WTC11 (cell line): ENCODE results near the gene SYPL2. TPM values are rescaled to one million over a fixed set of nuclear protein-coding genes. Genes with fewer than 3 reads are reported as not detected.

Experiments
- ATAC-seq: fragments of 200-7000 bp; cut with Tn5 transposase; 2 replicates; pipeline ENCODE4 v1.10.0; 2021; ENCODE audit warnings: mild to moderate bottlenecking, moderate library complexity
- CTCF ChIA-PET: fragments of 300-600 bp; sonication (Branson Sonifier 250); formaldehyde crosslinking; loops from one replicate; lab custom pipeline; 2021; ENCODE audit warnings: antibody characterized with exemption; lab: Charles Lee
- POLR2A ChIA-PET: fragments of 350-600 bp; sonication (Branson Sonifier 250); formaldehyde crosslinking; loops from one replicate; lab custom pipeline; 2021; ENCODE audit warnings: antibody characterized with exemption; lab: Charles Lee
- DNase-seq: peaks from one replicate; pipeline ENCODE4 v3.0.0; 2021; ENCODE audit warnings: low spot score
- H3K27ac Mint-ChIP-seq: 2 replicates; pipeline ENCODE4 v1.8.0; 2021; ENCODE audit warnings: mixed read lengths
- H3K27me3 Mint-ChIP-seq: 2 replicates; pipeline ENCODE4 v1.8.0; 2021; ENCODE audit warnings: low read depth, mild to moderate bottlenecking, moderate library complexity, mixed read lengths
- H3K36me3 Mint-ChIP-seq: 2 replicates; pipeline ENCODE4 v1.8.0; 2021; ENCODE audit warnings: mixed read lengths
- H3K4me1 Mint-ChIP-seq: 2 replicates; pipeline ENCODE4 v1.8.0; 2022; ENCODE audit warnings: mixed read lengths
- H3K4me3 Mint-ChIP-seq: 2 replicates; pipeline ENCODE4 v1.8.0; 2021; ENCODE audit warnings: mild to moderate bottlenecking, moderate library complexity, mixed read lengths
- H3K9me3 Mint-ChIP-seq: 2 replicates; pipeline ENCODE4 v1.8.0; 2021; ENCODE audit warnings: mixed read lengths
- ATF1 ChIP-seq: sonication (generic); formaldehyde crosslinking; IDR thresholded peaks from 2 replicates; pipeline ENCODE4 v1.8.1; 2023; ENCODE audit warnings: mild to moderate bottlenecking, moderate library complexity, missing genetic modification reagents
- CBFB ChIP-seq: sonication (generic); formaldehyde crosslinking; IDR thresholded peaks from 2 replicates; pipeline ENCODE4 v1.8.1; 2022; ENCODE audit warnings: mild to moderate bottlenecking, low read depth, missing genetic modification reagents
- E2F4 ChIP-seq: sonication (generic); formaldehyde crosslinking; IDR thresholded peaks from 2 replicates; pipeline ENCODE4 v1.8.1; 2022; ENCODE audit warnings: low read depth, mild to moderate bottlenecking, moderate library complexity, missing genetic modification reagents, borderline replicate concordance
- ETV6 ChIP-seq: sonication (generic); formaldehyde crosslinking; IDR thresholded peaks from 2 replicates; pipeline ENCODE4 v1.8.1; 2022; ENCODE audit warnings: mild to moderate bottlenecking, missing genetic modification reagents
- FOXK1 ChIP-seq: sonication (generic); formaldehyde crosslinking; IDR thresholded peaks from 2 replicates; pipeline ENCODE4 v1.8.0; 2022; ENCODE audit warnings: mild to moderate bottlenecking, moderate library complexity, missing genetic modification reagents
- JAZF1 ChIP-seq: fragments of 250-450 bp; sonication (Bioruptor Pico); IDR thresholded peaks from 2 replicates; pipeline ENCODE4 v1.9.0; 2021; ENCODE audit warnings: moderate library complexity, mild to moderate bottlenecking, inconsistent platforms
- PRDM15 ChIP-seq: sonication (generic); formaldehyde crosslinking; IDR thresholded peaks from 2 replicates; pipeline ENCODE4 v1.8.0; 2022; ENCODE audit warnings: missing genetic modification reagents
- RELA ChIP-seq: sonication (generic); formaldehyde crosslinking; IDR thresholded peaks from 2 replicates; pipeline ENCODE4 v1.8.1; 2022; ENCODE audit warnings: missing genetic modification reagents, mild to moderate bottlenecking, borderline replicate concordance
- SP1 ChIP-seq: sonication (generic); formaldehyde crosslinking; conservative IDR thresholded peaks from 2 replicates; pipeline ENCODE4 v1.8.1; 2022; ENCODE audit warnings: missing genetic modification reagents
- TEAD1 ChIP-seq: sonication (generic); formaldehyde crosslinking; IDR thresholded peaks from 2 replicates; pipeline ENCODE4 v1.8.0; 2022; ENCODE audit warnings: mild to moderate bottlenecking, missing genetic modification reagents
- USF1 ChIP-seq: sonication (generic); formaldehyde crosslinking; IDR thresholded peaks from 2 replicates; pipeline ENCODE4 v1.8.0; 2022; ENCODE audit warnings: mild to moderate bottlenecking, missing genetic modification reagents
- ZNF138 ChIP-seq: sonication (generic); formaldehyde crosslinking; conservative IDR thresholded peaks from 2 replicates; pipeline ENCODE4 v1.8.1; 2022; ENCODE audit warnings: mild to moderate bottlenecking, moderate library complexity, missing genetic modification reagents
- ZNF219 ChIP-seq: sonication (generic); formaldehyde crosslinking; IDR thresholded peaks from 2 replicates; pipeline ENCODE4 v1.8.0; 2023; ENCODE audit warnings: missing genetic modification reagents, mild to moderate bottlenecking, borderline replicate concordance
- ZNF263 ChIP-seq: sonication (generic); formaldehyde crosslinking; IDR thresholded peaks from 2 replicates; pipeline ENCODE4 v1.8.1; 2022; ENCODE audit warnings: low read depth, mild to moderate bottlenecking, moderate library complexity, missing genetic modification reagents
- ZNF671 ChIP-seq: fragments of 250-450 bp; sonication (Bioruptor Pico); IDR thresholded peaks from 2 replicates; pipeline ENCODE4 v1.8.0; 2021; ENCODE audit warnings: mild to moderate bottlenecking
- ZSCAN18 ChIP-seq: fragments of 250-450 bp; sonication (Bioruptor Pico); IDR thresholded peaks from 2 replicates; pipeline ENCODE4 v2.1.2; 2022; ENCODE audit warnings: mild to moderate bottlenecking, moderate library complexity
- total RNA-seq: library from RNA; stranded (reverse); gene quantifications from 3 replicates; pipeline ENCODE4 v1.2.3, GENCODE V29; 2021
- TF ChIP-seq, protein P1 (sequence below): sonication (generic); formaldehyde crosslinking; IDR thresholded peaks from 2 replicates; pipeline ENCODE4 v1.8.0; 2023; ENCODE audit warnings: missing genetic modification reagents, mild to moderate bottlenecking, borderline replicate concordance
- TF ChIP-seq, protein P2 (sequence below): sonication (generic); formaldehyde crosslinking; IDR thresholded peaks from 2 replicates; pipeline ENCODE4 v1.8.0; 2023; ENCODE audit warnings: missing genetic modification reagents
- TF ChIP-seq, protein P3 (sequence below): sonication (generic); formaldehyde crosslinking; IDR thresholded peaks from 2 replicates; pipeline ENCODE4 v1.8.0; 2023; ENCODE audit warnings: mild to moderate bottlenecking, missing genetic modification reagents
- TF ChIP-seq, protein P4 (sequence below): sonication (generic); formaldehyde crosslinking; IDR thresholded peaks from 2 replicates; pipeline ENCODE4 v1.8.1; 2023; ENCODE audit warnings: mild to moderate bottlenecking, moderate library complexity, missing genetic modification reagents

SYPL2 gene
- total RNA-seq, 1 experiment from 2014 or later, result 3.7 TPM

DNA sequence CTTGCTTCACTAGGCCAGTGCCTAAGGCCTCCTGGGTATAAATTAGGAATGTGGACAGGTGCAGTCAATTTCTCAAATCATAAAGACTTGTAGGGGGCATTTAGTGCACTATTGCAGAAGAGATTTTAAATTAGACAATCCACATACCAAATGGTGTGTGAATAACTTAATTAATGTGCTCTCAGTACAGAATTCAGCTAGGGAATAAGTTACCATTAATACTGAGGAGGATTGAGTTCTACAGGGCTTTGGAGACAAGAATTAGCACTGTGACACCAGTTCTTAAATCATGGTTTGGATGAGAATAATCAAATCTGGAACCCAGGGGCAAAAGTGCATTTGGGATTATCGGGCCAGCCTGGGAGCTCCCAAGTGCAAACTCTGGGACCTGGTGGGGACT is 1.7 kb downstream of the SYPL2 start:
- DNase-seq, result no peak
- Mint-ChIP-seq H3K4me1 (peaks cover 25% of the 10 kb centered on the region), H3K27me3 (peaks cover 60% of the 10 kb centered on the region), H3K36me3 (no peaks in the 10 kb centered on the region), H3K9me3 (no peaks in the 10 kb centered on the region), H3K4me3 (peak overlapping the region; percentile 76), H3K27ac (no peak overlapping the region)
- TF ChIP-seq ZNF219 (CRISPR knock-in tag) (no peak), RELA (CRISPR knock-in tag) (no peak), ZNF138 (CRISPR knock-in tag) (no peak), FOXK1 (CRISPR knock-in tag) (no peak), ATF1 (no peak), TEAD1 (CRISPR knock-in tag) (no peak), E2F4 (CRISPR knock-in tag) (no peak), USF1 (CRISPR knock-in tag) (no peak), ZSCAN18 (no peak), CBFB (CRISPR knock-in tag) (no peak), PRDM15 (no peak), ZNF671 (CRISPR knock-in tag) (no peak), SP1 (CRISPR knock-in tag) (no peak), ZNF263 (CRISPR knock-in tag) (no peak), JAZF1 (CRISPR knock-in tag) (no peak), ETV6 (CRISPR knock-in tag) (no peak)
- TF ChIP-seq, protein P1, sequence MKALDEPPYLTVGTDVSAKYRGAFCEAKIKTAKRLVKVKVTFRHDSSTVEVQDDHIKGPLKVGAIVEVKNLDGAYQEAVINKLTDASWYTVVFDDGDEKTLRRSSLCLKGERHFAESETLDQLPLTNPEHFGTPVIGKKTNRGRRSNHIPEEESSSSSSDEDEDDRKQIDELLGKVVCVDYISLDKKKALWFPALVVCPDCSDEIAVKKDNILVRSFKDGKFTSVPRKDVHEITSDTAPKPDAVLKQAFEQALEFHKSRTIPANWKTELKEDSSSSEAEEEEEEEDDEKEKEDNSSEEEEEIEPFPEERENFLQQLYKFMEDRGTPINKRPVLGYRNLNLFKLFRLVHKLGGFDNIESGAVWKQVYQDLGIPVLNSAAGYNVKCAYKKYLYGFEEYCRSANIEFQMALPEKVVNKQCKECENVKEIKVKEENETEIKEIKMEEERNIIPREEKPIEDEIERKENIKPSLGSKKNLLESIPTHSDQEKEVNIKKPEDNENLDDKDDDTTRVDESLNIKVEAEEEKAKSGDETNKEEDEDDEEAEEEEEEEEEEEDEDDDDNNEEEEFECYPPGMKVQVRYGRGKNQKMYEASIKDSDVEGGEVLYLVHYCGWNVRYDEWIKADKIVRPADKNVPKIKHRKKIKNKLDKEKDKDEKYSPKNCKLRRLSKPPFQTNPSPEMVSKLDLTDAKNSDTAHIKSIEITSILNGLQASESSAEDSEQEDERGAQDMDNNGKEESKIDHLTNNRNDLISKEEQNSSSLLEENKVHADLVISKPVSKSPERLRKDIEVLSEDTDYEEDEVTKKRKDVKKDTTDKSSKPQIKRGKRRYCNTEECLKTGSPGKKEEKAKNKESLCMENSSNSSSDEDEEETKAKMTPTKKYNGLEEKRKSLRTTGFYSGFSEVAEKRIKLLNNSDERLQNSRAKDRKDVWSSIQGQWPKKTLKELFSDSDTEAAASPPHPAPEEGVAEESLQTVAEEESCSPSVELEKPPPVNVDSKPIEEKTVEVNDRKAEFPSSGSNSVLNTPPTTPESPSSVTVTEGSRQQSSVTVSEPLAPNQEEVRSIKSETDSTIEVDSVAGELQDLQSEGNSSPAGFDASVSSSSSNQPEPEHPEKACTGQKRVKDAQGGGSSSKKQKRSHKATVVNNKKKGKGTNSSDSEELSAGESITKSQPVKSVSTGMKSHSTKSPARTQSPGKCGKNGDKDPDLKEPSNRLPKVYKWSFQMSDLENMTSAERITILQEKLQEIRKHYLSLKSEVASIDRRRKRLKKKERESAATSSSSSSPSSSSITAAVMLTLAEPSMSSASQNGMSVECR (CRISPR knock-in tag), result no peak
- TF ChIP-seq, protein P2, sequence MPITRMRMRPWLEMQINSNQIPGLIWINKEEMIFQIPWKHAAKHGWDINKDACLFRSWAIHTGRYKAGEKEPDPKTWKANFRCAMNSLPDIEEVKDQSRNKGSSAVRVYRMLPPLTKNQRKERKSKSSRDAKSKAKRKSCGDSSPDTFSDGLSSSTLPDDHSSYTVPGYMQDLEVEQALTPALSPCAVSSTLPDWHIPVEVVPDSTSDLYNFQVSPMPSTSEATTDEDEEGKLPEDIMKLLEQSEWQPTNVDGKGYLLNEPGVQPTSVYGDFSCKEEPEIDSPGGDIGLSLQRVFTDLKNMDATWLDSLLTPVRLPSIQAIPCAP, result no peak
- TF ChIP-seq, protein P3, sequence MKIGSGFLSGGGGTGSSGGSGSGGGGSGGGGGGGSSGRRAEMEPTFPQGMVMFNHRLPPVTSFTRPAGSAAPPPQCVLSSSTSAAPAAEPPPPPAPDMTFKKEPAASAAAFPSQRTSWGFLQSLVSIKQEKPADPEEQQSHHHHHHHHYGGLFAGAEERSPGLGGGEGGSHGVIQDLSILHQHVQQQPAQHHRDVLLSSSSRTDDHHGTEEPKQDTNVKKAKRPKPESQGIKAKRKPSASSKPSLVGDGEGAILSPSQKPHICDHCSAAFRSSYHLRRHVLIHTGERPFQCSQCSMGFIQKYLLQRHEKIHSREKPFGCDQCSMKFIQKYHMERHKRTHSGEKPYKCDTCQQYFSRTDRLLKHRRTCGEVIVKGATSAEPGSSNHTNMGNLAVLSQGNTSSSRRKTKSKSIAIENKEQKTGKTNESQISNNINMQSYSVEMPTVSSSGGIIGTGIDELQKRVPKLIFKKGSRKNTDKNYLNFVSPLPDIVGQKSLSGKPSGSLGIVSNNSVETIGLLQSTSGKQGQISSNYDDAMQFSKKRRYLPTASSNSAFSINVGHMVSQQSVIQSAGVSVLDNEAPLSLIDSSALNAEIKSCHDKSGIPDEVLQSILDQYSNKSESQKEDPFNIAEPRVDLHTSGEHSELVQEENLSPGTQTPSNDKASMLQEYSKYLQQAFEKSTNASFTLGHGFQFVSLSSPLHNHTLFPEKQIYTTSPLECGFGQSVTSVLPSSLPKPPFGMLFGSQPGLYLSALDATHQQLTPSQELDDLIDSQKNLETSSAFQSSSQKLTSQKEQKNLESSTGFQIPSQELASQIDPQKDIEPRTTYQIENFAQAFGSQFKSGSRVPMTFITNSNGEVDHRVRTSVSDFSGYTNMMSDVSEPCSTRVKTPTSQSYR (CRISPR knock-in tag), result no peak
- TF ChIP-seq, protein P4, sequence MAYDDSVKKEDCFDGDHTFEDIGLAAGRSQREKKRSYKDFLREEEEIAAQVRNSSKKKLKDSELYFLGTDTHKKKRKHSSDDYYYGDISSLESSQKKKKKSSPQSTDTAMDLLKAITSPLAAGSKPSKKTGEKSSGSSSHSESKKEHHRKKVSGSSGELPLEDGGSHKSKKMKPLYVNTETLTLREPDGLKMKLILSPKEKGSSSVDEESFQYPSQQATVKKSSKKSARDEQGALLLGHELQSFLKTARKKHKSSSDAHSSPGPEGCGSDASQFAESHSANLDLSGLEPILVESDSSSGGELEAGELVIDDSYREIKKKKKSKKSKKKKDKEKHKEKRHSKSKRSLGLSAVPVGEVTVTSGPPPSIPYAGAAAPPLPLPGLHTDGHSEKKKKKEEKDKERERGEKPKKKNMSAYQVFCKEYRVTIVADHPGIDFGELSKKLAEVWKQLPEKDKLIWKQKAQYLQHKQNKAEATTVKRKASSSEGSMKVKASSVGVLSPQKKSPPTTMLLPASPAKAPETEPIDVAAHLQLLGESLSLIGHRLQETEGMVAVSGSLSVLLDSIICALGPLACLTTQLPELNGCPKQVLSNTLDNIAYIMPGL (CRISPR knock-in tag), result no peak
- ChIA-PET CTCF (interaction anchor here (1.3 to 2.9 kb wide), 4 partner anchors 15 to 65 kb away, joined by 5 to 10 read pairs (median 8); partner anchors contain the start of genes ATXN7L2 and CYB561D1), POLR2A (no interaction called here)
- no peak for ATAC-seq
